RWPE1 (cell line): ENCODE results near the gene RPL3.

Experiments used
- CTCF ChIA-PET: fragments of 350-600 bp; sonication (Branson Sonifier 250); formaldehyde crosslinking; extraction: SDS; loops from one replicate; lab custom pipeline; 2021; lab: Yijun Ruan, JAX
- POLR2A ChIA-PET: fragments of 400-600 bp; formaldehyde crosslinking; extraction: SDS; loops from one replicate; lab custom pipeline; 2020; ENCODE audit warnings: antibody characterized with exemption; ENCODE audit not compliant: low non-redundant PET; lab: Yijun Ruan, JAX
- DNase-seq: peaks from one replicate; pipeline ENCODE4 v3.0.0; 2012; ENCODE audit warnings: low spot score
- H3K27ac ChIP-seq: fragments of 450-650 bp; 2 replicates; pipeline ENCODE4 v1.5.1; 2017
- TF ChIP-seq, protein P1 (sequence below): fragments of 450-650 bp; conservative IDR thresholded peaks from 2 replicates; pipeline ENCODE4 v1.5.1; 2017; ENCODE audit warnings: low read depth, mild to moderate bottlenecking

RPL3 gene

GRCh38 chr22:39352306-39352891 is 33.0 kb upstream of the RPL3 start:
- POLR2A ChIA-PET: no interaction called here
- CTCF ChIA-PET: no interaction called here
- no peak for DNase-seq
- TF ChIP-seq, protein P1, sequence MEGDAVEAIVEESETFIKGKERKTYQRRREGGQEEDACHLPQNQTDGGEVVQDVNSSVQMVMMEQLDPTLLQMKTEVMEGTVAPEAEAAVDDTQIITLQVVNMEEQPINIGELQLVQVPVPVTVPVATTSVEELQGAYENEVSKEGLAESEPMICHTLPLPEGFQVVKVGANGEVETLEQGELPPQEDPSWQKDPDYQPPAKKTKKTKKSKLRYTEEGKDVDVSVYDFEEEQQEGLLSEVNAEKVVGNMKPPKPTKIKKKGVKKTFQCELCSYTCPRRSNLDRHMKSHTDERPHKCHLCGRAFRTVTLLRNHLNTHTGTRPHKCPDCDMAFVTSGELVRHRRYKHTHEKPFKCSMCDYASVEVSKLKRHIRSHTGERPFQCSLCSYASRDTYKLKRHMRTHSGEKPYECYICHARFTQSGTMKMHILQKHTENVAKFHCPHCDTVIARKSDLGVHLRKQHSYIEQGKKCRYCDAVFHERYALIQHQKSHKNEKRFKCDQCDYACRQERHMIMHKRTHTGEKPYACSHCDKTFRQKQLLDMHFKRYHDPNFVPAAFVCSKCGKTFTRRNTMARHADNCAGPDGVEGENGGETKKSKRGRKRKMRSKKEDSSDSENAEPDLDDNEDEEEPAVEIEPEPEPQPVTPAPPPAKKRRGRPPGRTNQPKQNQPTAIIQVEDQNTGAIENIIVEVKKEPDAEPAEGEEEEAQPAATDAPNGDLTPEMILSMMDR: no peak
- no peak overlapping the region; the same call in 1 of the 2 replicates for H3K27ac ChIP-seq

DNA sequence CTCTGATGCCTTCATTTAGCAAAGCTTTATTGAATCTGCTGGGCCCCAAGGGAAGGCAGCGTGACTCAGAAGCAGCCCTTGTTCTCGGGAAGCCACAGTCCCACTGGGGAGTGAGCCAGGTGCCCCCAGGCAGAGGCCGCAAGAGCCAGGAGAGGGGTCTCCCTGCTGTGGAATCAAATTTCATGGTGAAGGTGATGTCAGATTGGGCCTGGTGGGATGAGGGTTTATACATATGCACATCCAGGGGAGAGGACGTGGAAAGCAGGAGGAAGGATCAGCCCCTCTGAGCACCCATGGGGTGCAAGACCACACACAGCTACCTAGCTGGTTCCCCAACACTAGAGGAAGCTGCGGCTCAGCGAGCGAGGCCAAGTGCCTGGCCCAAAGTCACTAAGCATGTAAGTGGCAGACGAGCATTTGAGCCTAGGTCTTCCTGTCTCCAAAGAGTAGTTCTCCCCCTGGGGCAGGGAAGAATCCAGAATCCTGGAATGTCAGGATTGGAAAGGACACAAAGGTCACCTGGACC is 32.3 kb upstream of the RPL3 start:
- H3K27ac ChIP-seq: peak overlapping the region; percentile 8; the same call in 1 of the 2 replicates
- ChIA-PET POLR2A (no interaction called here), CTCF (no interaction called here)
- TF ChIP-seq, protein P1: no peak
- no peak for DNase-seq

- TF ChIP-seq, protein P1: no peak
- DNase-seq: no peak
- POLR2A ChIA-PET: no interaction called here
- CTCF ChIA-PET: no interaction called here
- peak overlapping the region; percentile 8; the same call in 1 of the 2 replicates for H3K27ac ChIP-seq
Measured at GRCh38 chr22:39350757-39351688, 31.6 kb upstream of the RPL3 start.

GRCh38 chr22:39349967-39350726 is 30.7 kb upstream of the RPL3 start, which contains the start of gene SYNGR1:
SYNGR1 (plus strand) TSS chr22:39349991; CDS start chr22:39350011, 20 bp downstream.
- CTCF ChIA-PET: no interaction called here
- no peak for DNase-seq
- POLR2A ChIA-PET: no interaction called here
- TF ChIP-seq, protein P1: no peak
- H3K27ac ChIP-seq: no peak within 1 kb of the TSS

DNA sequence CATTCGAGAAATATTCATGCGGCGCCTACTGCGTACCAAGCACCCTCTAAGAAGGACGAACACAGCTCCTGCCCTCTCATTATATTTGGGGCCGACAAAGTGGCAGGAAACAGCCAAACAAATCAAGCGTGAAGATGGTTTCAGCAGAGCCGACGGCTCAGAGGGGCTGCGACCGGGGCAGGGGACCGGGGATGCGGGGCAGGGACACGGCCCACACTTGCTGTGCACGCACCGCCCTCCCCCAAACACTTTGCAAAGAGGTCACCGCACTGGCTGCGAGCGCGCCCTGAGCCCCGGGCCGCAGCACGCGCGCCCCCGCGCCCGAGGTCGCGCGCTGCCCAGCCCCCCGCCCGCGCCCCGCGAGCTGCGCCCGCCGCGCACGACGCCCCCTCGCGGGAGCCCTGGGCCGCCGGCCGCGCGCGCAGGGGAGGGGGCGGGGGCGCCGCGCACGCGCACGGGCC is 30.1 kb upstream of the RPL3 start:
- ChIA-PET POLR2A (no interaction called here), CTCF (interaction anchor here (0.6 kb wide), 1 partner anchor 163 kb away, joined by 7 read pairs; no protein-coding TSS in a partner anchor)
- DNase-seq: no peak
- H3K27ac ChIP-seq: no peak overlapping the region
- TF ChIP-seq, protein P1: 0 out of 2 replicates have a peak, but pooled peaks have one; percentile 6
